Epithelial cell of prostate (primary cell): ENCODE data around the gene SPTBN5.

Experiments
- DNase-seq: peaks from one replicate; pipeline ENCODE4 v3.0.0-alpha.2; 2011; ENCODE audit warnings: low read depth, low spot score
- H3K27ac ChIP-seq: fragments of 450-650 bp; 2 replicates; pipeline ENCODE4 v1.5.1; 2017; ENCODE audit warnings: mild to moderate bottlenecking

The SPTBN5 gene

GRCh38 chr15:41871175-41871905 is 22.5 kb downstream of the SPTBN5 start:
- DNase-seq, result no peak
- no peak overlapping the region for H3K27ac ChIP-seq

DNA sequence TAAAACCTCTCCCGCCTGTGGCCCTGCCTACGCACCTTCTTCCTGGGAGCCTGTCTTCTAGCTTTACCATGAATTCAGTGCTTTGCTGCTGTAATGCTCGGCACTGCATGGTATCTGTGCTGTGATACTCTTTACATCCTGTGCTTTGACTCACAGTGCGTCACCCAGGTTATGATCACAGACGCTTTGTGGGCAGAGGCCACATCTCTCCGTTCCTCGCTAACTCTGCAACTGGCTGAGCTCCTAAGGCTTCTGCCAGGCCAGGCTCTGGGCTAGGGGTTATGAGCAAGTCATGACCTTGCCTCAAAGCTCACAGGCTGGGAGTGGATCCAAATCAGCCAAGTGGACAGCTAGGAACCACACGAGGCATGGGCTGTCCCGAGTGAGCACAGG is 23.2 kb downstream of the SPTBN5 start:
- no peak overlapping the region for H3K27ac ChIP-seq

GRCh38 chr15:41869770-41870688 is 23.8 kb downstream of the SPTBN5 start:
- H3K27ac ChIP-seq, result no peak overlapping the region
- DNase-seq, result no peak

More for the DNA sequence above, 23.2 kb downstream of the SPTBN5 start:
- peak; percentile 40 for DNase-seq

GRCh38 chr15:41868321-41868720 is 25.5 kb downstream of the SPTBN5 start:
- no peak overlapping the region for H3K27ac ChIP-seq
- DNase-seq, result no peak

DNA sequence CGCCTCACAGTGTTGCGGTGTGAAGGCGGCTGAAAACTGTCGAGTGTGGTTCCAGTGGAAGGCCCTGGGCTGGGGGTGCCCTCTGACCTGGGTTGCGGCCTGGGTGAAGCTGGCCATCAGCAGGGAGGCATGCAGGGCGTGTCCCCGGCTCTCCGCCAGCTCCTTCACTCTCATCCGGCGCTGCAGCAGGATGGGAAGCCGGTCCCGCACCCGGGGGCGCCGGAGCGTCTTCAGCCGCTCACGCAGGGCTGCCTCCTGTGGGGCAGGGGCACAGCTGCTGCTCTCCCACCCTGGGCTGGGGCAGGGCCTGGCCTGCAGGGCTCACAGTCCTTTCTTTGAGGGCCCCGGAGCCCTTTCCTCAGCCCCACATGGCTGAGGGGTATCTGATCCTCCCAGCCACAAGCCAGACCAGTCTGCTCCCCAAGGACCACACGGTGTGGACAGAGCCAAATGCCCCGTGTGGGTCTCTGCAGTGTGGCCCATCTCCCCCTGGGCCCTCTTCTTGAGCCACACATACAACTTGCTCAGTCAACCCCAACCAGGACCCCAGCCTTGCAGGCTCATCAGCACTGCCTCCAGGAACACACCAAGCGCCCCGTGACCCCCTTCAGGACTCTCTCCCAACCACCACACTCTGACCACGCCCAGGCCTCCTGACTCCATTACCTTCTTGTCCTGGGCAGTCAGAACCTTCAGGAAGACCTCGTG is 26.8 kb downstream of the SPTBN5 start:
- no peak for DNase-seq
- H3K27ac ChIP-seq, result no peak overlapping the region

- no peak for DNase-seq
- no peak overlapping the region for H3K27ac ChIP-seq
Measured at GRCh38 chr15:41866263-41866703, 27.6 kb downstream of the SPTBN5 start.

DNA sequence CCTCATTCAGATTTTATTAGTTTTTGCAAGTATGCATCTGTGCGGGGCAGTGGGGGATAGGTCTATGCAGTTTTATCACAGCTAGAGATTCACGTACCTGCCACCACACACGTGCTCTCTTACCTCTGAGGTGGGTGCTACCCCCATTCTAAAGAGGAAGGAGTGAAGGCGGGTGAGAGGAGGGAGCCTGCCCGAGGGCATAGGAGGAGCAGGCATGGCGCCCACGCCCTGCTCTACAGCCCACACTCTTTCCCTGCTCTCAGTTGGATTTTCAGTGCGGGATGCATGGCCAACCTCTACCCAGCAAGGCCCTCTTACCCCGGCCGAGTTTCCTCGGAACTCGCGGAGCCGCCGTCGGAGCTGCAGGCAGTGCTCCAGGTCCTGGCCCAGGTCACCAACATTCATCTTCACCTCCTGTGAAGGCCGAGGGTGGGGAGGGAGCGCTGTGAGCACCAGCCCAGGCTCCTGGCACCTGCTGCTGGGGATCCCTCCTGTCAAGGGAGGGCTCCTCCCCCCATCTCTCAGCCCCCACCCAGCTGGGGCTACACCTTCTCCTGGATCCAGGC is 28.3 kb downstream of the SPTBN5 start:
- H3K27ac ChIP-seq, result no peak overlapping the region
- DNase-seq, result no peak

GRCh38 chr15:41862515-41863116 is 31.2 kb downstream of the SPTBN5 start:
- no peak for DNase-seq
- no peak overlapping the region for H3K27ac ChIP-seq

DNA sequence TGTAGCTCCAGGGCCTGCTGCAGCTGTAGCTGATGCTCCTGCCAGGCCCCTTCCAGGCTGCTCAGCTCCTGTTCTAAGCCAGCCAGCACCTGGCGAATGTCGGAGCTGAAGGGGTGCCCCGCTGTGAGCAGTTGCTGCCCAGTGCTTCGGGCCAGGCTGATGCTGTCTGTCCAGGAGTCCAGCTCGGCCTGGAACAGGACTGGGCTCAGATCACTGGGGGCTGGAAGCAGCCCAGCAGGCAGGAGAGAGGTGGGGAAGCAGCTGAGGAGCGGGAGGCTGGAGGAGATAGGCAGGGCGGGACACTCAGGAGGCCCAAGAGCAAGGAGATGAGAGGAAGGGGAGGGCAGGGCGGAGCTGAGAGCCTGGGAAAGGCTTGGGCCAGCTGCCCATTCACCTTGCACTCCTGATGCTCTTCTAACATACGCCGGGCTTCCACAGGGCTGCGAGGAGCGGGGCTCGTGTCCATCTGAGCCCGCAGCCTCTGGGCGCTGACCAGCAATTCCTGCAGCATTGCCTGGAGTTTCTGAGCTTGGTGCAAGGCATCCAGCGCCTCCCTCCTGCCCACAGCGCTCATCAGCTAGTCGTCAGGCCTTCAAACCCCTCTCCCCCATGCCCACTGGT is 32.0 kb downstream of the SPTBN5 start:
- DNase-seq, result no peak
- no peak overlapping the region for H3K27ac ChIP-seq

- H3K27ac ChIP-seq, result no peak overlapping the region
- no peak for DNase-seq
Measured at GRCh38 chr15:41860049-41860828, 33.6 kb downstream of the SPTBN5 start.

DNA sequence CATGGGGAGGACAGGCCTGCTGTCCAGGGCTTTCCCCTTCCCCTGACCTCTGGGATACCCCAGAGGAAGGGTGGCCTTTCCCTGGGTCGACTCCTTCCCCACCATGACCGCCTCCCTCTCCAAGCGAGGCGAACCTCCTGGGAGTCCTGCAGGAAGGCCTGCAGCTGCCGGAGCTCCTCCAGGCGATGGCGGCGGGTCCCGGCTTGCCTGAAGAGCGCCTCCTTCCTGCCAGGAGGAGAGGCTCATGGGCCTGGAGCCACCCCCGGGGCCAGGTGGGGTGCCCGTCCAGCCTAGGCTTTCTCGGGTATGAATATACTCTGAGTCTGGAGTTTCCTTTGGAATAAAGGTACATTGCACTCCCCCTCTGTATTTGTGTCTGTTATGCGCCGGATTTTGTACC is 35.1 kb downstream of the SPTBN5 start:
- H3K27ac ChIP-seq, result no peak overlapping the region
- no peak for DNase-seq

DNA sequence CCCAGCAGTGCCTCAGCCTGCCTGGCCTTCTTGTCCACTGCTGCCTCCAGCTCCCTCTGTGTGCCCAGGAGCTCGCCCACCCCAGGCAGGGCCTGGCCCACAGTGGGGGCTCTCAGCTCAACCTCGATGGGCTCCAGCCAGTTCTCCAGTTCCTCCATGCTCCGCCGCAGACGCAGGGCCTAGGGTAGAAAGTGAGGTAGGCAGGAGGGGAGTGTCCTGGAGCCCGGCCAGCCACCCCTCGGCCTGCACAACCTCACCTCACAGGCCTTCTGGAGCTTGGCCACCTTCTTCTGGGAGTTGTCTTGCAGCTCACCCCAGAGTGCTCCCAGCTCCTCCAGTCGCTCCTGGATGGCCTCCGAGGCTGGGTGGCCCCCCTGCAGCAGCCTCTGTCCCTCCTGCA is 36.5 kb downstream of the SPTBN5 start:
- H3K27ac ChIP-seq, result no peak overlapping the region
- no peak for DNase-seq

DNA sequence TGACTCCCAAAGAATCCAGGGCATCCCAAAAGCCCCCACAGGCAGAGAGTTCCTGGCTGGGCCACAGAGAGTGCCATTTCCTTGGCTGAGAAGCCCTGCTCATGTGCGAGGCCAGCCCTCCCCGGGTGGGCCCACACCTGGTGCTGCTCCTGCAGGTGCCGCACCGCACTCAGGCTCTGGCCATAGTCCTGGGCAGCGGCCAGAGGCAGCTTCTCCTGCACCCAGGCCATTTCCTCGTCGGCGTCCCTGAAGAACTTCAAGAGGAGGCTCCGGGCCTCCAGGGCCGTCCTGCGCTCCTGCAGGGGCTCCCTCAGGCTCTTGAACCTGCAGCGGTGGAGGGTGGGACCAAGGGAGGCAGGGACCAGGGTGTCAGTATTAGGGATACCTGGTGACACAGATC is 37.1 kb downstream of the SPTBN5 start:
- DNase-seq, result no peak
- H3K27ac ChIP-seq, result no peak overlapping the region

DNA sequence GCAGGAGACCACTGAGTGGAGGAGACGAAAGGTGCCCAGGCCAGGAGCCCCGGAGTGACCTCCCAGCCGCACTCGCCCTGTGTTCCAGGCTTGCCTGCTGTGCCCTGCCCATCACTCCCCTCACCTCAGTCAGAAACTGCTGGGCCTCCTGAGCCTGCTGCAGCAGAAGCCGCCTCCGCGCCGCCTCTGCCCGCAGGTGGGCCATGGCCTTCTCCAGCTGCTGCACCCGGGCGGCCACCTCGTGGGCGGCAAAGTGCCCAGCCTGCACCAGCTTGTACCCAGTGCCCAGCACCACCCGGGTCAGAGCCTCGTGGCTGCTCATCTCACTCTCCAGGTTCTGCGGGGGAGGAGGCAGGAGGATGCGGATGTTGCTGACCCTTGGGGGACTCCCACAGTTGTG is 37.6 kb downstream of the SPTBN5 start:
- no peak for DNase-seq
- H3K27ac ChIP-seq, result no peak overlapping the region

DNA sequence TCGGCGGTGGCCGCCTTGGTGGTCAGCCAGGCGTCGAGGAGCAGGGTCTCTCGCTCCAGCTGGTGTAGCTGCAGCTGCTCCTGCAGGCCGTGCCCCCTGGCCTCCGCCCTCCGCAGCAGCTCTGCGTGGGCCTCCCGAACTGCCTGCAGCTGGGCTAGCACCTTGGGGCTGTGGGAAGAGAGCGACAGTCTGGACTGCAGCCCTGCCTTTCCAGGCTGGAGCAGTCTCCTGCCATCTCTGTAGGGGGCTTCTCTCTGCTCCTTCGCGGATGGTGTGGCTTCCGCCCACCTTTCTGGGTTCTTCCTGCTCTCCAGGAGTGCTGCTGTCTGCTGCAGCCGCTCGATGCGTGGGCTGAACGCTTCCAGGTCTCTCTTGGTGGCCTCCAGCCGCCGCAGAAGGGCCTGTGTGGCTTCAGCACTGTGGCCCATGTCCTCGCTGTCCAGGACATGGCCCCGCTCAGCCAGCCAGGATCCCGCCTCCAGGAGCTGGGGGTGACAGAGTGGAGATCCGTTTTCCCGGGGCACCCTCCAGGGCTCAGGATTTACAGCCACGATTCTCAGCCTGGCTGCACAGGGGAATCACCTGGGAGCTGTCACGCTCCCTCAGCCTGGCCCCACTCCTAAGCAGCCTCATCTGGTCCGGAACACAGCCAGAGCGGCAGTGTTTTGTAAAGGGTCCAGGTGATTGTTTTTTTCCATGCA is 38.4 kb downstream of the SPTBN5 start:
- no peak overlapping the region for H3K27ac ChIP-seq
- no peak for DNase-seq

DNA sequence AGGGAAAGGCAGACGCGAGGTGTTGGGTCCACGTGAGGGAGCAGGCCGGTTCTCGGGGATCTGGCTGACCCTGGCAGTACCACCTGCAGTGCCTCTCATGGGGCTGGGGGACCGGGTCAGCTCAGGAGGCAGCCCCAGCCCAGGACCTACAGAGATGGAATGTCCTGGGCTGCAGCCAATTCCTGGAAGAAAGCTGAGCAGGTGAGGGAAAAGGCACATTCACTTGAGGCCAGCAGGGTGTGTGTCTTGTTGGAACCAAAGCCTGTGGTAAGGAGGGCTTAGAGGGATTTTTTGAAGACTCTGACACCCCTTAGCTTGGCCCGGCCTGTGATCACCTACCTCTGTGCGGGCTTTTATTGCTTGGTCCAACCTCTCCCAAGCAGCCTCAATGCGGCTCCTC is 39.4 kb downstream of the SPTBN5 start:
- DNase-seq, result no peak
- no peak overlapping the region for H3K27ac ChIP-seq

- DNase-seq, result no peak
- H3K27ac ChIP-seq, result no peak overlapping the region
Measured at GRCh38 chr15:41853831-41854230, 40.0 kb downstream of the SPTBN5 start.
